Testis (tissue), 2 donors: Measurements from ENCODE around the gene ATP6V0D1.

Source experiments
- CTCF ChIP-seq, 3 experiments: fragments of 450-650 bp in 2 of 3; fragments of 200-600 bp in 1 of 3; sonication (generic) in 1 of 3; IDR thresholded peaks; one replicate each; pipeline ENCODE4 v1.5.1; 2016 to 2019; ENCODE audit warnings: antibody characterized with exemption in 3 of 3, mild to moderate bottlenecking in 2 of 3, moderate library complexity in 1 of 3
- POLR2A ChIP-seq: fragments of 450-650 bp; IDR thresholded peaks from one replicate; pipeline ENCODE4 v1.6.1; 2017; ENCODE audit warnings: antibody characterized with exemption, mild to moderate bottlenecking, moderate library complexity

- TF ChIP-seq CTCF (IDR thresholded peaks at IDR 0.05) = no peak
- TF ChIP-seq POLR2A = no peak
Measured at GRCh38 chr16:67466581-67466980, 14.4 kb downstream of the ATP6V0D1 start.
